Stomach (tissue), 4 donors: Measurements from ENCODE around the gene PSMD1.

Experiments
- POLR2AphosphoS5 ChIP-seq, 3 donors: sonication (generic); formaldehyde crosslinking; IDR thresholded peaks; one replicate each; pipeline ENCODE4 v1.6.1; 2016; ENCODE audit warnings: antibody characterized with exemption in 3 of 3
- TF ChIP-seq, protein P1 (sequence below), 7 experiments: fragments of 450-650 bp in 4 of 7; fragments of 200-600 bp in 3 of 7; sonication (generic) in 3 of 7; IDR thresholded peaks; one replicate each; pipeline ENCODE4 v1.5.1; 2016 to 2019; ENCODE audit warnings: antibody characterized with exemption in 7 of 7, control low read depth in 2 of 7, mild to moderate bottlenecking in 1 of 7

DNA sequence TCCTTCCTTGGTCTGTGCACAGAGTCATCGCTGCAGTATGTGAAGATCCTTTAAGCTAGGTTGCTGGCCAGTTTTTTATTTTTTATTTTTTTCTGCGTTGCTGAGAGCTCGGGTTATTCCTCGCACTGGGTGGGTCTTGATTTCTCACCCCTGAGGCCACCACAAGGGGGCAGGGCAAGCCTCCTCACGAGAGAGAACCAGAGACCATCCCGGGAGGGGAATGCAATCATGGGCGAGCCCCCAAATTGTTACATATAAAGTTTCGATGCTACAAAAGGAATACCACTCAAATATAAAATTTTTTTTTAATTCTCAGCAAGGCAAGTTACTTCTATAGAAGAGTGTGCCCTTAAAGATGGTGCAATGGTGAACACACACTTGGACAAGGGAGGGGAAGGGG, 43.3 kb downstream of the PSMD1 start:
- TF ChIP-seq, protein P1, sequence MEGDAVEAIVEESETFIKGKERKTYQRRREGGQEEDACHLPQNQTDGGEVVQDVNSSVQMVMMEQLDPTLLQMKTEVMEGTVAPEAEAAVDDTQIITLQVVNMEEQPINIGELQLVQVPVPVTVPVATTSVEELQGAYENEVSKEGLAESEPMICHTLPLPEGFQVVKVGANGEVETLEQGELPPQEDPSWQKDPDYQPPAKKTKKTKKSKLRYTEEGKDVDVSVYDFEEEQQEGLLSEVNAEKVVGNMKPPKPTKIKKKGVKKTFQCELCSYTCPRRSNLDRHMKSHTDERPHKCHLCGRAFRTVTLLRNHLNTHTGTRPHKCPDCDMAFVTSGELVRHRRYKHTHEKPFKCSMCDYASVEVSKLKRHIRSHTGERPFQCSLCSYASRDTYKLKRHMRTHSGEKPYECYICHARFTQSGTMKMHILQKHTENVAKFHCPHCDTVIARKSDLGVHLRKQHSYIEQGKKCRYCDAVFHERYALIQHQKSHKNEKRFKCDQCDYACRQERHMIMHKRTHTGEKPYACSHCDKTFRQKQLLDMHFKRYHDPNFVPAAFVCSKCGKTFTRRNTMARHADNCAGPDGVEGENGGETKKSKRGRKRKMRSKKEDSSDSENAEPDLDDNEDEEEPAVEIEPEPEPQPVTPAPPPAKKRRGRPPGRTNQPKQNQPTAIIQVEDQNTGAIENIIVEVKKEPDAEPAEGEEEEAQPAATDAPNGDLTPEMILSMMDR (IDR thresholded peaks at IDR 0.05) = no peak
- TF ChIP-seq POLR2AphosphoS5 (IDR thresholded peaks at IDR 0.05) = no peak
